GM19025 (cell line): ENCODE measurements around the gene PGAP1.
"Not testable (repeated sequence)": the region's sequence is repeated elsewhere in the genome, so short reads cannot be mapped to it uniquely, and the experiment has no call there.

Experiments used
- ATAC-seq: cut with Tn5 transposase; IDR thresholded peaks from one replicate; pipeline ENCODE4 v1.9.1; 2021; ENCODE audit warnings: mild to moderate bottlenecking, low read depth, moderate library complexity; ENCODE audit not compliant: unreplicated experiment

The PGAP1 gene

GRCh38 chr2:196951973-196952372 is 25.5 kb upstream of the PGAP1 start:
- ATAC-seq, result no peak

GRCh38 chr2:196949116-196949515 is 22.6 kb upstream of the PGAP1 start:
- no peak for ATAC-seq

- ATAC-seq, result peak; percentile 81
These were observed 18.1 kb upstream of the PGAP1 start for GRCh38 chr2:196944570-196944969.

GRCh38 chr2:196941398-196942078 is 15.0 kb upstream of the PGAP1 start:
- no peak for ATAC-seq

- ATAC-seq, result no peak
These were observed 12.9 kb upstream of the PGAP1 start for GRCh38 chr2:196939371-196939770.

GRCh38 chr2:196935432-196935831 is 8.9 kb upstream of the PGAP1 start:
- no peak for ATAC-seq

GRCh38 chr2:196934672-196935071 is 8.2 kb upstream of the PGAP1 start:
- no peak for ATAC-seq

- no peak for ATAC-seq
These were observed 5.0 kb upstream of the PGAP1 start for GRCh38 chr2:196931555-196931954.

GRCh38 chr2:196927376-196928225 is 1.1 kb upstream of the PGAP1 start:
- no peak for ATAC-seq

- peak; percentile 20 for ATAC-seq
These were observed 542 bp downstream of the PGAP1 start for GRCh38 chr2:196925768-196926561.

- no peak for ATAC-seq
These were observed 1.3 kb downstream of the PGAP1 start for GRCh38 chr2:196925051-196925767.

GRCh38 chr2:196924051-196924450 is 2.5 kb downstream of the PGAP1 start:
- ATAC-seq, result no peak

- ATAC-seq, result no peak
These were observed 7.6 kb downstream of the PGAP1 start for GRCh38 chr2:196918927-196919326.

- ATAC-seq, result no peak
These were observed 8.7 kb downstream of the PGAP1 start for GRCh38 chr2:196917802-196918201.

GRCh38 chr2:196915507-196916189 is 10.9 kb downstream of the PGAP1 start:
- no peak for ATAC-seq

GRCh38 chr2:196914867-196915460 is 11.5 kb downstream of the PGAP1 start:
- no peak for ATAC-seq

GRCh38 chr2:196913691-196914090 is 12.8 kb downstream of the PGAP1 start:
- no peak for ATAC-seq

- ATAC-seq, result not testable (repeated sequence)
These were observed 21.1 kb downstream of the PGAP1 start for GRCh38 chr2:196905365-196905764.

GRCh38 chr2:196902828-196903227 is 23.7 kb downstream of the PGAP1 start:
- ATAC-seq, result no peak
